Measurements from ENCODE around the gene SLC30A4. TPM values are rescaled to one million over a fixed set of nuclear protein-coding genes. Genes with fewer than 3 reads are reported as not detected.

The SLC30A4 gene
- total RNA-seq, 1 experiment from 2014 or later, result 2.7 TPM

GRCh38 chr15:45449395-45449794 lies 73.2 kb downstream of the SLC30A4 start:
- Histone ChIP-seq H3K27me3 (ENCODE audit: insufficient read depth, low read depth) (no peaks in the 10 kb centered on the region), H3K9me2 (ENCODE audit: insufficient read depth) (no peaks in the 10 kb centered on the region), H2AFZ (no peak overlapping the region), H3K27ac (peak overlapping the region; percentile 92), H3K9me3 (ENCODE audit: insufficient read depth, low read depth) (no peaks in the 10 kb centered on the region), H3K4me1 (replicated peaks; ENCODE audit: insufficient read depth) (peaks cover 69% of the 10 kb centered on the region), H4K20me1 (ENCODE audit: insufficient read depth) (no peaks in the 10 kb centered on the region), H3K79me2 (ENCODE audit: low read depth) (0 out of 2 replicates have a peak, but pooled peaks cover 3% of the 10 kb centered on the region), H3K4me3 (peak overlapping the region; percentile 22; the same call in 1 of the 2 replicates), H3F3A (ENCODE audit: insufficient read depth, low read depth) (peaks cover 48% of the 10 kb centered on the region; the same call in 1 of the 2 replicates), H3K36me3 (ENCODE audit: low read depth) (no peaks in the 10 kb centered on the region), H3K4me2 (peak overlapping the region; percentile 77)
- BruUV-seq (replicated peaks), result no TSS peak
- TF ChIP-seq CTCF (conservative IDR thresholded peaks at IDR 0.05) (no peak), EZH2 (IDR thresholded peaks at IDR 0.05; ENCODE audit: low read depth) (no peak)
- CTCF ChIA-PET, result interaction anchor here (1.0 kb wide), 1 partner anchor 11 kb away, joined by 3 read pairs; no protein-coding TSS in a partner anchor
- DNase-seq, result no peak
- intact Hi-C loops (cut with micrococcal nuclease; ENCODE audit: unreplicated experiment), result no loop called here
- POLR2A ChIA-PET (ENCODE audit: unreplicated experiment), result interaction anchor here (0.6 kb wide), 1 partner anchor 287 kb away, joined by 3 read pairs; no protein-coding TSS in a partner anchor

- peak overlapping the region; percentile 10; the same call in 1 of the 2 replicates for H3K4me3 ChIP-seq
- H3K79me2 ChIP-seq (ENCODE audit: low read depth), result 0 out of 2 replicates have a peak, but pooled peaks cover 3% of the 10 kb centered on the region
- DNase-seq, result peak; percentile 69 to 72
- H3K27ac ChIP-seq, result peak overlapping the region; percentile 92
- no peak for TF ChIP-seq CTCF (conservative IDR thresholded peaks at IDR 0.05)
- no peak for TF ChIP-seq EZH2 (IDR thresholded peaks at IDR 0.05; ENCODE audit: low read depth)
- BruUV-seq (replicated peaks), result TSS peak; percentile 60
- peak overlapping the region; percentile 77 for H3K4me2 ChIP-seq
- H3K9me2 ChIP-seq (ENCODE audit: insufficient read depth), result no peaks in the 10 kb centered on the region
- intact Hi-C loops (cut with micrococcal nuclease; ENCODE audit: unreplicated experiment), result no loop called here
- CTCF ChIA-PET, result interaction anchor here (0.7 to 1.3 kb wide), 3 partner anchors 18 to 225 kb away, joined by 3 to 8 read pairs (median 3); no protein-coding TSS in a partner anchor
- no peaks in the 10 kb centered on the region for H3K9me3 ChIP-seq (ENCODE audit: insufficient read depth, low read depth)
- H3K4me1 ChIP-seq (replicated peaks; ENCODE audit: insufficient read depth), result peaks cover 61% of the 10 kb centered on the region
- no peak overlapping the region for H2AFZ ChIP-seq
- no peaks in the 10 kb centered on the region for H4K20me1 ChIP-seq (ENCODE audit: insufficient read depth)
- no peaks in the 10 kb centered on the region for H3K36me3 ChIP-seq (ENCODE audit: low read depth)
- peaks cover 43% of the 10 kb centered on the region; the same call in 1 of the 2 replicates for H3F3A ChIP-seq (ENCODE audit: insufficient read depth, low read depth)
- POLR2A ChIA-PET (ENCODE audit: unreplicated experiment), result interaction anchor here (0.6 to 0.7 kb wide), 4 partner anchors 19 to 399 kb away, joined by 3 to 13 read pairs (median 3); no protein-coding TSS in a partner anchor
- no peaks in the 10 kb centered on the region for H3K27me3 ChIP-seq (ENCODE audit: insufficient read depth, low read depth)
Measured at GRCh38 chr15:45448066-45448915, 74.3 kb downstream of the SLC30A4 start.

GRCh38 chr15:45443645-45444044 lies 78.9 kb downstream of the SLC30A4 start:
- ChIA-PET POLR2A (ENCODE audit: unreplicated experiment) (no interaction called here), CTCF (interaction anchor here (0.7 kb wide), 1 partner anchor 13 kb away, joined by 3 read pairs; no protein-coding TSS in a partner anchor)
- Histone ChIP-seq H3K4me1 (replicated peaks; ENCODE audit: insufficient read depth) (peaks cover 41% of the 10 kb centered on the region), H3K27ac (no peak overlapping the region), H3K36me3 (ENCODE audit: low read depth) (no peaks in the 10 kb centered on the region), H3K9me3 (ENCODE audit: insufficient read depth, low read depth) (no peaks in the 10 kb centered on the region), H4K20me1 (ENCODE audit: insufficient read depth) (no peaks in the 10 kb centered on the region), H3F3A (ENCODE audit: insufficient read depth, low read depth) (peaks cover 21% of the 10 kb centered on the region; the same call in 1 of the 2 replicates), H3K79me2 (ENCODE audit: low read depth) (no peaks in the 10 kb centered on the region), H3K4me2 (no peak overlapping the region), H3K9me2 (ENCODE audit: insufficient read depth) (no peaks in the 10 kb centered on the region), H3K27me3 (ENCODE audit: insufficient read depth, low read depth) (no peaks in the 10 kb centered on the region), H3K4me3 (no peak overlapping the region), H2AFZ (no peak overlapping the region)
- intact Hi-C loops (cut with micrococcal nuclease; ENCODE audit: unreplicated experiment), result no loop called here
- no TSS peak for BruUV-seq (replicated peaks)
- no peak for TF ChIP-seq EZH2 (IDR thresholded peaks at IDR 0.05; ENCODE audit: low read depth)
- no peak for TF ChIP-seq CTCF (conservative IDR thresholded peaks at IDR 0.05)
- no peak for DNase-seq

Data from PC-9 (cell line).